DMS114 treated with DMSO at 0.1 percent for 48 hours (cell line): ENCODE results near the gene ARGLU1.

ENCODE experiments used
- DNase-seq: peaks from one replicate; lab custom pipeline; 2025; ENCODE audit not compliant: unreplicated experiment; lab: John Stamatoyannopoulos, UW

Gene ARGLU1

GRCh38 chr13:106503730-106504453, 64.0 kb downstream of the ARGLU1 start:
- DNase-seq: no peak

- no peak for DNase-seq
These were observed 64.7 kb downstream of the ARGLU1 start for GRCh38 chr13:106503272-106503671.

GRCh38 chr13:106500445-106500844, 67.5 kb downstream of the ARGLU1 start:
- DNase-seq: no peak

DNA sequence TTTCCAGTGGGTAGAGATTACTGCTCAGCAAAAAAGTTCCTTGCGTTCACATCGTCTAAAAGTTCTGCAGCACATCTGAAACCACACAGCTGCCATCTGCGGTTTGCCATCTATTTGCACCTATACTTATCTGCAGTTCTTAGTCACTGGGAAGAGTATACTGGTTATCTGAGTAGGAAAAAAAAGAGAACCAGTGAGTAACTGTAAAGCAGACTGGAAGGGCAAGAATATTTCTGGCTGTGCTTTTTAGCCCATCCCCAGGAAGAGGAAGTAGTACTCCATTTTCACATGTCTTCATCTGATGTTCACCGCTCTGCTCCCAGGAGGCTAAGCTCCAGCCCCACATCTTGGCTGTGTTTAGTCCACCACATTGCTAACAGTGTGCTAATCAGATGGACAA, 68.0 kb downstream of the ARGLU1 start:
- DNase-seq: no peak

- no peak for DNase-seq
These were observed 68.8 kb downstream of the ARGLU1 start for GRCh38 chr13:106499113-106499512.

DNA sequence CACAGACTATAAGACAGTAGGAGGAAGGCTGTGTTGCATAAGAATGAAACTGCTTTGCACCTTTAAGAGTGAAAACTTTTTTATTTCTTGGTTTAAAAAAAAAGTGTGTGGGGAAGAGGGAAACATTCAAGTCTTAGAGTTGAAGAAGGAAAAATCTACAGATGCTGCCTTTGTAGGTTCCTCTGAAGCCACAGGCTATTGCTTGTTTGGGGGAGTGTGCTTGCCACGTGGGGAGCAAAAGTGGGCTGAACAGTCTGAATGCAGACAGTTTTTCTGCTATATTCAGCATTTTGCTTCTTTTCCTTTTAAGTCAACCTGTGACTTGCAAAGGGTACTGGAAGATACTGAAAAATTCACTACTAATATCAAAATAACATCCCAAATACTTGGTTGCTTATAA, 69.4 kb downstream of the ARGLU1 start:
- no peak for DNase-seq

GRCh38 chr13:106498158-106498557, 69.8 kb downstream of the ARGLU1 start:
- no peak for DNase-seq

DNA sequence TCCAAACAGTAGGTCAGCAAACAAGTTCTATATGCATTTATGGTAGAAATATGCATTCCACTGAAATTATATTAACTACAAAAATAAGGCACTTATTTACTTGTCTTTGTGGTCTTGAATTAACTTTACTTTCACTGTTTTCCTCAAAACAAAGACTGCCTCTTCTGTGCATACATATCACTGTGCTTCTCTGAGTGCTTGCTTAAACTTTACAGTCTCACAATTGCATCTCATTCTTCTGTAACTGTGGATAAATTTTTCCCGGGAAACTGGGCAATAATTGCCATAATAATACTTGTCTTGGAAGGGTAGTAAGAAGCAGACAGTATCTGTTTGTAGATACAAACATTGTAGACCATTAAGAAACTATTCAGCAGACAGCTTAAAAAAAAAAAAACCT, 70.9 kb downstream of the ARGLU1 start:
- DNase-seq: no peak

DNA sequence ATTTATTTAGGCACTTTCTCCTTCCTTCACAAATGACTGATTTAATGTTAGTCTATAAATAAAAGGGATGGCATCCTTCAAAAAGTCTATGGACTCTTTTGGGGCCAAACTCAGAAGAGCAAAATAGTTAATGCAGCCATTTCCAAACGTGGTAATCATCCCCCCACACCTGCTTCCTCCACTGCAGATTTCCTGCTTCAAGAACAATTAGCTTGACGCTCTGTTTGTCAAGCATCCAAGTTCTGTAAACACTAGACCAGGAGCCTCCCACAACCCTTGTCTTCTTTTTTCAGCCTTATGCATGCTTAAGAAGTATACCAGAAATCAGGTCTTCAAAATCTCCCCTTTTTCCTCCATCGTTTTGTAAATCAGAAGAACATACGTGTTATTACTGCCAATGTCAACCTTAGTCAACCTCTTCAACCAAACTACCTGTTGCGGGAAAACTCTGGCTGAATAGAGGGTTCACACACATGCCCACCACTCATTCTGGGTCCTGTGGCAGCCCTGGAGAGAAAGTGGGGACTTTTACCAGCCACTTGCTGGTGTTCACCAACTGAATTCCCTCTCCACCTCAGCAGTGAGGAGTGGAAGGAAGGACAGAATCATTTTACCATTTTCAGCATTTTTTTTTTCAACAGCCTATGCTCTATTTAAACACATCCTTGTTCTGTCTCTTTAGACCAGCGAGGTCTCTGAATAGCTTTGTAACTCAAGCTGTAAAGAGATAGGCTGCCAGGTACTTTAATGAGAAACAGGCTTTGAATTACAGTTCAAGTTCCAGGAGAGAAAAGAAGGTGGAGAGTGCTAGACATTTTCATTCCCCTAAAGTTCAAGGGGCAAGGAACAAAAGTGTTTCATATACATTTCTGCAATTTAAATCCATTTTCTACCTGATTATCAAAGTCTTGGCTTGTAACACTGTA, 71.6 kb downstream of the ARGLU1 start:
- no peak for DNase-seq

GRCh38 chr13:106494936-106495335, 73.0 kb downstream of the ARGLU1 start:
- DNase-seq: no peak

- no peak for DNase-seq
These were observed 73.4 kb downstream of the ARGLU1 start for GRCh38 chr13:106494506-106494905.

- DNase-seq: no peak
These were observed 74.3 kb downstream of the ARGLU1 start for GRCh38 chr13:106493533-106494220.

GRCh38 chr13:106492588-106493475, 75.1 kb downstream of the ARGLU1 start:
- DNase-seq: no peak

GRCh38 chr13:106491928-106492587, 75.9 kb downstream of the ARGLU1 start:
- DNase-seq: no peak
